ENCODE measurements around the gene HOXD10. TPM values are rescaled to one million over a fixed set of nuclear protein-coding genes. Genes with fewer than 3 reads are reported as not detected.

Gene HOXD10
- total and polyA plus RNA-seq, 2 of the 13 experiments (the other 11 are each of a cell fraction or from before 2014, with no cell fraction given), result not detected

GRCh38 chr2:176159663-176160250 lies 43.2 kb downstream of the HOXD10 start (continued):
- peak; percentile 71 for TF ChIP-seq ZNF687 (CRISPR knock-in tag; IDR thresholded peaks at IDR 0.05)
- TF ChIP-seq THAP8 (CRISPR knock-in tag; IDR thresholded peaks at IDR 0.05; ENCODE audit: borderline replicate concordance), result 0 out of 2 replicates have a peak, but pooled peaks have one; percentile 62
- peak; percentile 33; the same call in 1 of the 2 replicates for TF ChIP-seq KDM2A (CRISPR knock-in tag; IDR thresholded peaks at IDR 0.05; ENCODE audit: borderline replicate concordance, low read depth)
- TF ChIP-seq FOXK2 (IDR thresholded peaks at IDR 0.05), result no peak
- TF ChIP-seq GRHL1 (CRISPR knock-in tag; conservative IDR thresholded peaks at IDR 0.05), result no peak
- 0 out of 2 replicates have a peak, but pooled peaks have one; percentile 23 for TF ChIP-seq SP2 (CRISPR knock-in tag; IDR thresholded peaks at IDR 0.05)
- peak; percentile 49; the same call in 1 of the 2 replicates for TF ChIP-seq GABPB1 (CRISPR knock-in tag; IDR thresholded peaks at IDR 0.05)
- TF ChIP-seq ZKSCAN5 (CRISPR knock-in tag; IDR thresholded peaks at IDR 0.05), result no peak
- no peak for TF ChIP-seq SIN3B (IDR thresholded peaks at IDR 0.05; ENCODE audit: low read length)
- TF ChIP-seq ZNF230 (CRISPR knock-in tag; IDR thresholded peaks at IDR 0.05), result no peak
- no peak for TF ChIP-seq ZFP62 (CRISPR knock-in tag; IDR thresholded peaks at IDR 0.05)
- TF ChIP-seq ZNF790 (CRISPR knock-in tag; IDR thresholded peaks at IDR 0.05; ENCODE audit: borderline replicate concordance), result no peak
- peak; percentile 27; the same call in 1 of the 2 replicates for TF ChIP-seq ELF3 (CRISPR knock-in tag; IDR thresholded peaks at IDR 0.05)
- peak; percentile 58; the same call in 1 of the 2 replicates for TF ChIP-seq MAFG (CRISPR knock-in tag; IDR thresholded peaks at IDR 0.05)
- TF ChIP-seq RXRA (CRISPR knock-in tag; IDR thresholded peaks at IDR 0.05), result 0 out of 2 replicates have a peak, but pooled peaks have one; percentile 14
- no peak for TF ChIP-seq AKNA (CRISPR knock-in tag; IDR thresholded peaks at IDR 0.05; ENCODE audit: borderline replicate concordance)
- TF ChIP-seq ESRRA (CRISPR knock-in tag; IDR thresholded peaks at IDR 0.05; ENCODE audit: low read depth), result no peak
- peak; percentile 30; the same call in 1 of the 2 replicates for TF ChIP-seq MTF2 (CRISPR knock-in tag; IDR thresholded peaks at IDR 0.05; ENCODE audit: borderline replicate concordance)
- no peak for TF ChIP-seq CENPT (CRISPR knock-in tag; IDR thresholded peaks at IDR 0.05; ENCODE audit: low read depth)

Data from HepG2 (cell line).